H4 (cell line): Measurements from ENCODE around the gene GOLGA2. TPM values are rescaled to one million over a fixed set of nuclear protein-coding genes. Genes with fewer than 3 reads are reported as not detected.

ENCODE experiments used
- DNase-seq: peaks from one replicate; pipeline ENCODE4 v3.0.0-alpha.2; 2015; ENCODE audit warnings: low spot score
- total RNA-seq: library from RNA; depleted of rRNA; stranded (reverse); fragments of >200 nt; shearing (Covaris generic); gene quantifications from 2 replicates; pipeline ENCODE4 v1.2.3, GENCODE V29; 2014

Gene GOLGA2
- total RNA-seq, 1 experiment from 2014 or later, result 40.3 TPM

DNA sequence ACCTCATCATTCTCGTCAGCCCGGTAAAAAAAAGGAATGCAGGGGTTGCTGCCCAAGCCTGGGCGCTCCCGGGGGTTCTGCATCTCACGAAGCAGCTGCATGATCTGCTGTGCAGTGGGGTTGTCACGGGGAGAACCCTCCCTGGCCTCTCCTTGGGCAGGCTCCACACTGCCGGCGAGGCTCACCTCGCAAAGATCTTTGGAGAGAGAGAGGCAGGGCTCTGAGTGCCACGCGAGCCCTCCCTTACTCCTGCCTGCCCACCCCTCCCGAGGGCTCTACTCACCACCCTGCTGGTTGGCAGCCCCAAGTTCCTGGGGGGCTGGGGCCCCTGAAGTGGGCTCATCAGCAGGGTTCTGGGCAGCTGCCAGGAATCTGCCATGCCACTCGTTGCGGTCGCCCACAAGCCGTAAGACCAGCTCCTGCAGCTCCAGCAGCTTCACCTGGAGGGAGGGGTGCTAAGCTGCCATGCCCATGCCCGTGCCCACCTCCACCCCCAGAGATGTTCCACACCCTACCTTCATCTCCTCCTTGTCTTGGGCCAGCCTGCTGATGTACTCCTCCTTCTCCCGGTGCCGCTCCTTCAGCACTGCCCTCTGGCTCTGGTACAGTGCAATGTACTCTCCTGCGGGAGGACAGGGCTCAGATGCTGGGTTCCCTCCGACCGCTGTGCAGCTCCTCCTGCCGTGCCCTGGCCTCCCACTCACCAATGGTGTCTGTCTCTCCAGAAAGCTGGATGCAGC, 18.6 kb downstream of the GOLGA2 start:
- DNase-seq, result no peak

DNA sequence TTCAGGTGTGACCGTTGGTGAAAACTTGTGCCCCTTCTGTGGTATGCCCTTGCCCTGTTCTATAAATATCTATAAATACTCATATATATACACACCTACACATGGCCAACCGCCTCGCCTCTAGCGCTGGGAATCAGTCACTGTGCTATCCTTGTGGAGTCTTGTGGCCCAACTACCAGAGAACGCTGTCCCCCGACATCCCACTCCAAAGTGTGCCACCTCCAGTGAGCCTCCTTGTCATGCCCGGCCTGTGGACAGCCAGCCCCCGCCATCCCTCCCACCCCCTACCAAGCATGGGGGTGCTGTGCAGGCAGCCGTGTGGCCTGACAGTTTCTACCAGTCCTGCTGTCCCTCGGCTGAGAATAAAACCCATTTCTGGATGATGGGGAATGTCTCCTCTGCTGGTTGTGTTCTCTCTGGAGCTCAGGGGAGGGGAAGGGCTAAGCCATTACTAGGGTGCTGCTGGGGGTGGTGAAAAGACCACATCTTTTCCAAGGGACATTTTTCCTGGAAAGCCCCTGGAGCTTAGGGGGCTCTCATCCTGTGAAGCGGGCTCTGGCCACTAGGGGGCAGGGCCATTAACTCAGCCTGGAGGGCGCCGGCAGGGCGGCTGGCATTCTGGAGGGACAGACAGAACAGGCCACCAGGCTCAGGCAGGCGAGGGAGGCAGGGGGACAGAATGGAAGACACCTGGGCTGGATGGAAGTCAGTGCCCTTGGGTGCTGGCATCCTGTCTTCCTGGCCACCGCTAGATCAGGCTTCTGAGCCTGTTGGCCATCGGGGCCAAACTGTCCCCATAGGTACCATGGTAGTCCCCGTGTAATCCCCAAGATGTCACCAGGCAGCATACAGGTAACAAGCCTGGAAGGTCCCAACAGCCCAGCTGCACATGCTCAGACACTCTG, 20.7 kb downstream of the GOLGA2 start:
- peak; percentile 29 for DNase-seq

DNA sequence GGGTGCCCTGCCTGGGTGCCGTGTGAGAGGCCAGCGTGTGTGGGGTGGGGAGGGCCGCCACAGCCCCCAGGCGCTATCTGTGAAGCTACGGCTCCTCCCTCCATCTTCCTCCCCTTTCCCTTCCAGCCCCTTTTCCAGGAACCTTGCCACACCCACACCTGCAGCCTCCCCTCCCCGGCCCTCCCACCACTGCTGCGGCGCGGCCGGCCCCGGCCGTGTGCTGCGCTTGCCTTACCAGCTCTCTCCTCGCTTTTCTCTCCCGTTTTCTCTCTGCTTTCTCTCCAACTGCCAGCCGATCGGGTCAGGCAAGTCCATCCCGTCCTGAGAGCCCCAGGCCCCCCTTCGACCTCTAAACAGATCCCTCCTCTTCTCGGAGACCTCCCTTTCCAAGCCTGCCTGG, 21.4 kb downstream of the GOLGA2 start:
- DNase-seq, result no peak

DNA sequence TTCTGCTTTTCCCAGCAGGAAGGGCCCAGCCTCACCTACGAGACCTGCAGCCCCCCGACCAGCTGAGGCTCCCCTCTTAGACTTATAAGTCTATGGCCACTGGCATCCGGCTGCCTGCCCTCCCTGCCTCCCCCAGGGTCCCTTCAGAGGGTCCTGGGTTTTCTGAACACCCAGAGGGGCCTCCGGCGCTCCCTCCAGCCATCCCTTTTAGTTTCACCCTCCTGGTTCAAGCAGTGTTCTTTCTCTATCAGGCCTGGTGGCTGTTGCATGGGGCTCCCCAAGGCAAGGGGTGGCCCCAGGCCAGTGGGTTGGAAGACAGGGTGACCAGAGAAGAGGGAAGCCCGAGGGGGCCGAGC, 21.8 kb downstream of the GOLGA2 start:
- no peak for DNase-seq

DNA sequence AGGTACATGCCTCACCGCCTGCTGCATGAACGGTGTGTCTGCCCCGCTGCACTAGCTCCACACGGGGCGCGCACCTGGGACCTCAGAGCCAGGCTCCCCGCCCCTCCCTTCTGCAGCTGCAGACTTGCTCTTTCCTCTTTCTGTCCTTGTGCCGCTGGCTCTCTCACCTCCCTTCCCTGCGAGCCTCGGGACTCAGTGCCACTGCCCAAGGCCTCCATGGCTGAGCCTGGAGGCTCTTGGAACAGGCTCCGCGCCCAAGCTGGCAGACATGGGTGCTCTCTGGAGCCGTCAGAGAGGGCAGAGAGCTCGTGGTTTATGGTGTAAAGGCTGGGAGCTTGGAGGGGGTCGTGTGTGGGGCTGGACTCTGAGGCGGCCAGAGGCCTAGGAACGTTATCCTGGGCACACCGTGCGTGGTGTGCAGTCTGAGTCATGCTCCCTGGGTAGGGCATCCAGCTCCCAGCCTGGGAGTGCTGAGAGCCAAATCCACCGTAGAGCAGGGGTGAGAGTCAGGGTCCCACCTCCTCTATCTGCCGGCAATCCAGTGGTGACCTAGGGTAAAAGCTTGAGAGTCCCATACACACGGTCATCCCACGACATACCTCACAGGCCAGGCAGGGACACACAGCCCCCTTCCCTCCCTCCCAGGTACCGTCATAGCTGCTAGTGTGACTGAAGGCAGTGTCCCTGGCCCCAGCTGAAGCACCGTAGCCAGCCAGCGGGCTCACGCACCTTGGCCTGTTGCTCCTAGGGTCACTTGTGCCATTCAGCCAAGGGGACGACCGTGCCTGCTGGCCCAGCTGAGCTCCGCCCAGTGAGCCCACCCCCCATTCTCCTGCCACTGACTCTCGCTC, 22.4 kb downstream of the GOLGA2 start:
- no peak for DNase-seq

DNA sequence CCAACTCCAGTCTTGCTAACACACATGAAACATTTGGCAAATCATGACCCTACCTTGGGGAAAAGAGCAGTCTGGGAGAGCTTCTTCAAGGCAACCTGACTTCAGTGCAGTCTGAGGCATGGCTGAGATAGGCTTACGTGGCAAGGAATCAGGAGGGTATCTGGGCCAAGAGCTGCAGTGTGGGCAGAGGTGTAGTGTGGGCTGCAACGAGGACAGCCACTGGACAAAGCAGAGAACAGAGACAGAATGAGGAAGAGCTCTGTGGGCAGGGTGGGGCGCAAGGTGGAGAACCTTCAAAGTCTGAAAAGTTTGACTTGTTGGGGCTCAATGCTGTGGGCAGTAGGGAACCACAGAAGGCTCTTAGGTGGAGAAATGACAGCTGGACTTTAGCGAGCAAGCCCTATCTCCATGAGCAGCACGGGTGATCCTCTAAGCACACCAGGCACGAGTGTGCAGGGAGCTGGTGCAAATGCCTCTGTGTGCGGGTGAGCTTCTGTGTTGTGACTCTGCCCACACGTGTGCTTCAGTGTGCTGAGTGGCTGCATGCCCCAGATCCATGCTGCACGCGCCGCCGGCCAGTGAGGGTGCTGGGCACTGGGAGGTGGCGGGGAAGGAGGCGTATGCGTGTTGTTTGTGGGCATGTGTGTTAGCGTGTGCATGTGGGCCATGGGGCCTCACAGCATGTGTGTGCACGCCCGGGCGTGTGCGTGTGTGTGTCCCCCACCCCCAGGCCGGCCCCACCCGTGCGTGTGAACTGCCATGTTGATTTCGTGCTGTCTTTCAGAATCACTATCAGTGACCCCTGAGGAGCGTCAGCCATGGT, 23.3 kb downstream of the GOLGA2 start:
- DNase-seq, result no peak

DNA sequence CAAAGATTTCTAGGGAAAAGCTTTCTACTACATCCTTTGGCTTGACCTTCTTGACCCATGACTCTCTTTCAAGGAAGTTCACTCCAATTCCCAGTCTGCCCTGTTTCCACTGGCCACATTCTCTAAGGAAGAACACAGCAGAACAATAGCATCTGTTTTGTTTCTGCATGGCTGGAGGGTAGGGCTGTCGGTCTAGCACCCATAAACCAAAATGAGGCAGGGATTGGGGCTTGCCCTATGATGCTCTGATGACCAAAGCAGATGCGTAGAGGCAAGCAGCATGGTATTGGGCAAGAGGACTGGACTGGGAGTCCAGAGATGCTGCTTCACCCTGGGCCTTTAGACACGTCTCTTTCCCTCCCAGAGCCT, 24.1 kb downstream of the GOLGA2 start:
- DNase-seq, result no peak

DNA sequence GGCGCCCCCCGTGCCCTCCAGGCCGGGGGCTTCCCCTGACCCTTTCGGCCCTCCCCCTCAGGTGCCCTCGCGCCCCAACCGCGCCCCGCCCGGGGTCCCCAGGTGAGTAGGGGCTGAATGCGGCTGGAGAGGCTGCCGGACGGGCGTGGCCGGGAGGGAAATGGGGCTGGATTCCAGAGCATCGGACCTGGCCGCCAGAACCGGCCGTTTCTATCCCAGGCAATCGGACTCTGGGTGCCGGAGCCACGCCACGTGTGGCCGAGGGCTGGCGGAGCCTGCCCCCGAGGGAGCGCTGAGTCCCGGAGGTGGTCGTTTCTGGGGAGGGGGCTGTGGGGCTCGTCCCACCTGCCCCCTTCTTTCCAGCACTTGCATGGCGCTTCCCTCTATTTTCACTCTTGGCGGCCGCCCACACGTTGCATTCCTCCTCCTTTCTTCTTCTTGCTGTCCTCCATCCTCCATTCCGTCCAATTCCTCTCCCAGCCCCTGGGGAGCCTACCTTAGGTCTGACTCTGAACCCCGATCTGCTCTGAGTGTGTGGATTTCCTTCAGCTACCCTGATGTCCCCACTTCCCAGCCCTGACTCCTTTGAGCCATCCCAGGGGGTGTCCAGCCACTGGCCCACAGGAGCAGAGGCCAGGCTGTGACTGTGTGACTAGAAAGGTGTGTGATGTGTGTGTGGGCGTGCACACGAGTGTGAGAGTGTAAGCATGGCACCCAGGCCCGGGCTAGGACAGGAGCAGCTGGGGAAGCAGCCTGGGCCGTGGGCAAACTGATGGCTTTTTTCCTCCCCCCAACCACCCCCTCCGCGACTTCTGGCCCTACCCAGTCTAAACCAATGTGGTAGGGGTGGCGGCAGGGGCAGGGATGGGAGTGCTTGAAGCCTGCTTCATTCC, 24.7 kb downstream of the GOLGA2 start:
- no peak for DNase-seq

DNA sequence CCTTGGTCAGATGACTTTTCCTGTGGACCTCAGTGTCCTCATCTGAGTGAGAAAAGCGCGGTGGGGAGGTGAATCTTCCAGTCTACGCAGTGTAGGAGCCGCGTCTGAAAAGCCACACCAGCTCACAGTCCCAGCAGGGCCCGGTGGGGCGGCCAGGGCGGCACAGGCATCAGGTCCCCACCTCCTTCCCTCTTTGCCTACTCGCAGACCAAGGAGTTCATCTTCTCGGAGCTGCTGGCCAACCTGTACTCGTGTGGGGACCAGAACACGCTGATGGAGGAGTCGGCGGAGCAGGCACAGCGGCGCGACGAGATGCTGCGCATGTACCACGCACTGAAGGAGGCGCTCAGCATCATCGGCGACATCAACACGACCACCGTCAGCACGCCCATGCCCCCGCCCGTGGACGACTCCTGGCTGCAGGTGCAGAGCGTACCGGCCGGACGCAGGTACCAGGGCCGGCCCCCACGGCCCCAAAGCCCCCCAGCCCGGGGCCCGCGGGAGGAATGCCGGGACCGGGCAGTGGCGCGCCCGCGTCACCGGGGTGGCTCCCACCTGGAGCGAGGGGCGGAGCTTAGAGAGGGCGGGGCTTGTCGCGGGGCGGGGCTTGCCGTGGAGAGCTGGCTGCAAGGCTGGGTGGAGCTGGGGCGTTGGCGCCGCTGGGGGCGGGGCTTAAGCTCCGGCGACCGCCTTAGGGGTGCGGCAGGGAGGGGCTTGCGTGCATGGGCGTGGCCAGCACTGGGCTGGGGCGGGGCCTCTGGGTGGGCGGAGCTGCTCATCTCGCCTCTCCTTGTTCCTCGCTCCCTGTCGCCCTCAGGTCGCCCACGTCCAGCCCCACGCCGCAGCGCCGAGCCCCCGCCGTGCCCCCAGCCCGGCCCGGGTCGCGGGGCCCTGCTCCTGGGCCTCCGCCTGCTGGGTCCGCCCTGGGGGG, 25.6 kb downstream of the GOLGA2 start:
- DNase-seq, result no peak

DNA sequence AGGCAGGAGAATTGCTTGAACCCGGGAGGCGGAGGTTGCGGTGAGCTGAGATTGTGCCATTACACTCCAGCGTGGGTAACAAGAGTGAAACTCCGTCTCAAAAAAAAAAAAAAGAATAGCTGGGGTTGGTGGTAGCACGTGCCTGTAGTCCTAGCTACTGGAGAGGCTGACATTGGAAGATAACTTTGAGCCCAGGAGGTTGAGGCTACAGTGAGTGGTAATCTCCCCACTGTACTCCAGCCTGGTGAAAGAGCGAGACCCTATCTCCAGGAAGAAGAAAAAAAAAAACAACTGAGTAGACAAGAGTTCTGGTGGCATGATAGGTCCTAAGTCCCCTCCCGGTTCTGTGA, 26.3 kb downstream of the GOLGA2 start:
- no peak for DNase-seq

DNA sequence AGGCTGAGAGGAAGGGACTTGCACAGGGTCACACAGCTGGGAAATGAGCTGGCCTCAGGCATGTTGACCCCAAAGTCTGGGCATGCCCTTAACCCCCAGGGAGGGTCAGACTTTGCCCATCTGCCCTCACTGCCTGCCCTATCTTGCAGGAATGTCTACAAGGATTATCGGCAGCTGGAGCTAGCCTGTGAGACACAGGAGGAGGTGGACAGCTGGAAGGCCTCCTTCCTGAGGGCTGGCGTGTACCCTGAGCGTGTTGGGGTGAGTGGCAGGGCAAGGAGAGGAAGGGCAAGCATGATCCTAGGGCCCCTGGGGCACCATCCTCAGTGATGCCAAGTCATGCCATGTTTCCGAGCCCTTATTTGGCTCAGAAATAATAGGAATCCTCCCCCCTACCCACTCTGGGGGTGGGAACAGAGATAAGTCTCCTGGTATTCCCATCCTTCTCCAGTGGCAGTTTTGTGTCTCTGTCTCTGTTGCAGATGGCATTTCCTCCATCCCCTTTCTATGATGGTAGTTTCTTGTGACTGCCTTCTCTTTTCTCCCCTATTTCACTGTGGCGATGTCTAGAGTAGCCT, 28.5 kb downstream of the GOLGA2 start:
- DNase-seq, result no peak

DNA sequence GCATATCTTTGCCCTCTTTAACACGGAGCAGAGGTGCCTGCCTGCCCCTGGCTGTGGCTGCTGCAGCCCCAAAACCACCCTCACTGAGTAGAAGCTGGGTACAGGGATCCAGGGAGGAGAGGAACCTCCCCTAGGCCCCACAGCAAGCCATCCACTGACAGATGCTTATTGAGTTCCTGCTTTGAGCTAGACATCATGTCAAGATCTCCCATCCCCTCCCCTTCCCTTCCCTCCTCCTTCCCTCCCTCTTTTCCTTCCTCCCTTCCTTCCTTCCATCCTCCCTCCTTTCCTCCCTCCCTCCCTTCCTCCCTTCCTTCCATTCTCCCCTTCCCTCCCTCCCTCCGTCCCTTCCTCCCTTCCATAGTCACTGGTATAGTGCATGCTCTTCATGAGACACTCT, 29.3 kb downstream of the GOLGA2 start:
- no peak for DNase-seq

DNA sequence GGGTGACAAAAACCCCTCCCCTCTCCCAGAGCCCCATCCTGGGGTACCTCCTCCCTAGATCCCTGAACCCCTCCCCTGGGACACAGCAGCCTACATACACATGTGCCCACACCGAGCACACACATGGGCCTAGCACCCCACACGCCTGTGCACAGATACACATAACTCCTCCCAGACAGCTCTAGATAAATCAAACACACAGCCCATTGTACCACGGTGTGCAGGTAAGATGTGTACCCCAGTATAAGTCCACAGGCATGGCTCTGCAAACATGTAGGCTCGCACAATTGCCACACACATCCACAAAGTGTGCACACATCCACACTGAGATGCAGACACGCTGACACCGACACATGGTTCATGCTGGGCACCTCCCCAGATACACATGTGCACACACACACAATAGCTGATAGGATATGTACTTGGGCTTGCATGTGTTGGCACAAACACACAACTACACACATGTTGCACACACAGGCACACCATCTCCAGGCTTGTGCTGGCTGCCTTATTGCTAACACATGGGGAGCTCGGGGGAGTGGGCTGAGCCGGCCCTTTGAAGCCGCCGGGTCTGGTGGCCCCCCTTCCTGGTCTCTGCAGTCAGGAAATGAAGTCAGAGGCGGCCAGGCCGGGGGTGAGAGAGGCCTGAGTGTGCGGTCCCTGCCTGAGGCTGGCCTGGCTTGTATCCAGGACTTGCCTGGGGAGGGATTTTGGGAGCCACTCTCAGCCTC, 30.2 kb downstream of the GOLGA2 start:
- no peak for DNase-seq

DNA sequence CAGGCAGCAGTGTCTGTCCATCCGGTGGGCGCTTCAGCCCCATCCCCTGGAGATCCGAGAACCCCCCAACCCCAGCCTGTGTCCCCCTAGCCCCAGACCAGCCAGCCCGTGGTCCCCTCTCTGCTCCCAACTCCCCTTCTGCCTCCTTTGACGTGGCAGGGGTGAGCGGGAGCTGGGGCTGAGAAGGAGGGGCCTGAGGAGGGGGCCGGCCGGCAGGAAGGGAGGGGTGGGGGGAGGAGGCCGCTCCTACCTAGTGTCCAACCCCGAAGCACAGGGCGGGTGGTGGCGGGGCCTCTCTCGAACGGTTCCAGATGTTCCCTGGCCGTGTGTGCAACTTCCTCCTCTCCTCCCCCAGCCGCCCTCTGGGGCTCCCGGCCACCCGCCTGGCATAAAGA, 31.0 kb downstream of the GOLGA2 start:
- no peak for DNase-seq

DNA sequence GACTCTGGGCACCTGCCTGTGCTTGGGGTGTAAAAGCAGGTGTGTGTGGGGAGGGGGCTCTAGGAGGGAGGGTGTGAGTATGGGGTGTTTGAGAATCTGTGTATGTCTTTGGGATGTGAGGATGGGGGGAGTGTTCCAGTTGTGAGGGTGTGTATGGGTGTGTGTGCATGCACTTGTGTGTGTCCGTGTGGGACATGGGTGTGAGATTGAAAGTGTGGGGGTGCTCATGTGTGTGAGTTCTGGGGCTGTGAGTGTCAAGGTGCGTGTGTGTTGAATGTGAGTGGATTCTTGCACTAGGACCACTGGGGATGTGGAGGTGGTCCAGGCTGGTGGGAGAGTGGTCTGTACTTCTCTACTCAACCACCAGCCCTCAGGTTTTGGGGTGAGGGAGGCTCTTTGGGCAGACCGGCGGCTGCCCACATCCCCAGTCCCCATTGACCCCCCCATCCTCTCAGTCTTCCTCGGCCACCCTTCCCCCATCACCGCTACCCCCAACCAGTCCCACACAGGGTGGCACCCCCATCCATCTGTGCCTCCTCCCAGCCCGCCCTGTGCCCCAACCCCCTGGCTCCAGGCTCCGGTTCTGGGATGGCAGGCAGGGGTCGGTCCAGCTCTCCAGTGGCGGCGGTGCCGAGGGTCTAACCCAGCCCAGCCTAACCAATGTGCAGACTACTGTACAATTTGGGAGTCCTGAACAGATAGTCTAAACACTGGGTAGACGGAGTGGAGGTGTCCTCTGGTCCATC, 31.5 kb downstream of the GOLGA2 start:
- DNase-seq, result no peak

DNA sequence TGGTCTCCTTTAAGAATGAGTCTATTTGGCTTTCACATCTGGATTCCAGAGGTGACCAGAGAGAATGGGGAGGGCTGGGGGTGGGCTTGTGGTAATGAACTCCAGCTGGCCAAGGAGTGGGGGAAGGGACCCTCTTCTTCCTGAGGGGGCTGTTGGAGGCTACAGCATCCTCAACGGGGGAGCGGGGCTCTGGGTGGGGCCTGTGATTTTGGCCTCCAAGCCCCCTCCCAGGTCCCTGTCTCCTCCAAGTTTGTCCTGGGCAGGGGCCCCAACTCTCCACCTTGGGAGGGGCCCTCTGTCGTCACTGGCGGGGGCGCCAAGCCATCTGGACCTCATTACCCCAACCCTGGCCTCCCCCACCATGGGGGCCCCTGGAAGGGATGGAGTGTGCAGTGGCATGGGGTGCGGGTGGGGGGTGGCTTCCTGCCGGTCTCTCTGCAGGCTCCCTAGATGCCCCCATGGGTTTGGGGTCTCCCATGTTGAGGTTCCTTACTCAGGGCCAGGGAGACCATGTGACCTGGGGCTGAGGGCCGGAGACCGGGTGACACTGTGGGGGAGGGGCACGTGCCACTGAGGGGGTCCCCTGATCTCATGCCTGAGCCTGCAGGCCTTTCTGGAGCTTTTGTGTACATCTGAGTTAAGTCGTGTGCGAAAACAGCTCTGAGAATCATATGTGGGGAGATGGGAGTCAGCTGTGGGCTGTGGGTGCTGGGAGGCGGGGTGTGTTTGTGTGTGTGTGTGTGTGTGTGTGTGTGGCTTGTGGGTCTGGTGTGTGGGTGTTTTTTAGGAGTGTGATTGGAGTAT, 32.4 kb downstream of the GOLGA2 start:
- no peak for DNase-seq

DNA sequence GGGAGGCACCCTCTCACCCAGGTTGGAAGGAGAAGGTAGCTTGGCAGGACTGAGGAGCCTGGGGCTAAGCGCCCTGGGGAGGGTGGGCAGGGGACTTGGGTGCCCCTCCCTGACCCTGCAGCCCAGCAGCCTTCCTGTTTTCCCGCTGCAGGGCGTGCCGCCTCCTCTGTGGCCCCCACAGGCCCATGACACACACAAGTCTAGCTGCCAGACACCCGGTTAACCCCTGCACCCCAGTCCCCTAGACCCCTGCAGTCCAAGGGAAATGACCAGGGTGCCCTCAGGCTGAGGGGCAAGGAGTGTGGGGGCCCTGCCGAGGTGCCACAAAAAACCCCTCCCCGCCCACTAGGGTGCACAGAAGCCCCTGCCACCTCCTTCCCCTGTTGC, 33.0 kb downstream of the GOLGA2 start:
- no peak for DNase-seq
